ENCODE results near the gene L3MBTL3. TPM values are rescaled to one million over a fixed set of nuclear protein-coding genes. Genes with fewer than 3 reads are reported as not detected.

L3MBTL3 gene
- total and polyA plus RNA-seq, 10 of the 15 experiments (the other 5 are each of a cell fraction or from before 2014, with no cell fraction given) = 0.71 to 9.4 (median 6.2) TPM

- Histone ChIP-seq H3K4me1 (ENCODE audit: control insufficient read depth, insufficient read depth, low read length) (no peaks in the 10 kb centered on the region), H3K27me3 (replicated peaks in 1 of 2; ENCODE audit: control insufficient read depth in 2 of 2, insufficient read depth in 2 of 2, low read length in 1 of 2) (no peaks in the 10 kb centered on the region), H3K79me2 (ENCODE audit: control insufficient read depth, insufficient read depth, low read length) (no peaks in the 10 kb centered on the region), H3K9ac (ENCODE audit: control insufficient read depth, insufficient read depth, low read length) (no peak overlapping the region), H3K36me3 (ENCODE audit: control insufficient read depth in 2 of 2, insufficient read depth in 2 of 2, low read length in 1 of 2) (peaks cover 0 to 2% of the 10 kb centered on the region in 2 experiments; a peak in 1 of 4 replicates), H3K4me2 (ENCODE audit: control insufficient read depth, insufficient read depth) (no peak overlapping the region), H3K9me3 (replicated peaks; ENCODE audit: control insufficient read depth, insufficient read depth, low read length) (no peaks in the 10 kb centered on the region), H3K27ac (ENCODE audit: control insufficient read depth, insufficient read depth) (no peak overlapping the region), H3K4me3 (no peak overlapping the region), H2AFZ (ENCODE audit: control insufficient read depth, low read depth, low read length) (no peak overlapping the region), H4K20me1 (ENCODE audit: control insufficient read depth, insufficient read depth) (no peaks in the 10 kb centered on the region)
- BruUV-seq (replicated peaks) = no TSS peak
- ChIA-PET RAD21 (ENCODE audit: unreplicated experiment) (interaction anchor here (0.6 to 1.0 kb wide), 3 partner anchors 42 to 786 kb away, joined by 3 read pairs; no protein-coding TSS in a partner anchor), POLR2A (interaction anchor here (0.7 kb wide), 1 partner anchor 220 kb away, joined by 5 read pairs; no protein-coding TSS in a partner anchor), CTCF (no interaction called here), SMC1A (ENCODE audit: uncharacterized antibody, unreplicated experiment) (interaction anchor here (0.9 to 1.3 kb wide), 2 partner anchors 15 to 77 kb away, joined by 3 read pairs; no protein-coding TSS in a partner anchor)
- ATAC-seq (no peak), DNase-seq (ENCODE audit: low read depth, low spot score) (no peak), FAIRE-seq (no peak)
- in situ Hi-C loops (cut with MboI) = no loop called here
- intact Hi-C loops (cut with micrococcal nuclease; ENCODE audit: unreplicated experiment) = no loop called here
- WGBS (ENCODE audit: insufficient coverage, insufficient replicate concordance, low lambda C conversion rate, missing lambda C conversion rate) = 98% methylated on average over 2 of the region's 2 CpGs
- TF ChIP-seq EP300 (IDR thresholded peaks at IDR 0.05; ENCODE audit: borderline replicate concordance in 1 of 2, control insufficient read depth in 1 of 2, low read depth in 2 of 2, low read length in 2 of 2) = no peak
- TF ChIP-seq PRDM15 (CRISPR knock-in tag; IDR thresholded peaks at IDR 0.05) = no peak
- TF ChIP-seq ATF2 (IDR thresholded peaks at IDR 0.05; ENCODE audit: low read length) = no peak
- no peak for TF ChIP-seq TARDBP (IDR thresholded peaks at IDR 0.05; ENCODE audit: borderline replicate concordance)
- TF ChIP-seq YBX1 (IDR thresholded peaks at IDR 0.05) = no peak
- TF ChIP-seq NFXL1 (IDR thresholded peaks at IDR 0.05; ENCODE audit: borderline replicate concordance) = no peak
- TF ChIP-seq SREBF1 (IDR thresholded peaks at IDR 0.05; ENCODE audit: low read length) = no peak
- TF ChIP-seq ZNF622 (IDR thresholded peaks at IDR 0.05) = no peak
- TF ChIP-seq BCL11A (IDR thresholded peaks at IDR 0.05; ENCODE audit: low read depth, low read length) = no peak
- no peak for TF ChIP-seq NFYB (IDR thresholded peaks at IDR 0.05; ENCODE audit: insufficient read depth, low read depth, low read length)
- no peak for TF ChIP-seq IRF3 (IDR thresholded peaks at IDR 0.05)
- no peak for TF ChIP-seq TCF3 (IDR thresholded peaks at IDR 0.05; ENCODE audit: borderline replicate concordance, insufficient read depth, low read depth, low read length)
- no peak for TF ChIP-seq CBX5 (IDR thresholded peaks at IDR 0.05; ENCODE audit: low read depth)
- no peak for TF ChIP-seq HSF1 (IDR thresholded peaks at IDR 0.05; ENCODE audit: low read depth, low read length)
- no peak for TF ChIP-seq USF1 (IDR thresholded peaks at IDR 0.05; ENCODE audit: borderline replicate concordance, extremely low read length, insufficient read depth, low read depth, low read length)
- TF ChIP-seq MAX (IDR thresholded peaks at IDR 0.05; ENCODE audit: low read depth, low read length) = no peak
Observed at GRCh38 chr6:130070326-130070725, 51.9 kb downstream of the L3MBTL3 start.
